ENCODE data around the gene SLC22A1.

SLC22A1 gene

GRCh38 chr6:160127270-160128124 is 5.9 kb downstream of the SLC22A1 start:
- in situ Hi-C loops (cut with HindIII; ENCODE audit: low sequenced_read_pairs) = no loop called here
- no peak overlapping the region for H3K4me3 ChIP-seq (ENCODE audit: low read depth, low read length)
- TF ChIP-seq CTCF (IDR thresholded peaks at IDR 0.05; ENCODE audit: low read depth, low read length, missing control alignments) = no peak
- no peak for DNase-seq (ENCODE audit: low read depth)

GRCh38 chr6:160128125-160128683 is 6.6 kb downstream of the SLC22A1 start:
- TF ChIP-seq CTCF (IDR thresholded peaks at IDR 0.05; ENCODE audit: low read depth, low read length, missing control alignments) = no peak
- in situ Hi-C loops (cut with HindIII; ENCODE audit: low sequenced_read_pairs) = no loop called here

GRCh38 chr6:160128879-160129516 is 7.4 kb downstream of the SLC22A1 start:
- no peak overlapping the region for H3K4me3 ChIP-seq (ENCODE audit: low read depth, low read length)
- no peak for TF ChIP-seq CTCF (IDR thresholded peaks at IDR 0.05; ENCODE audit: low read depth, low read length, missing control alignments)
- in situ Hi-C loops (cut with HindIII; ENCODE audit: low sequenced_read_pairs) = no loop called here
- no peak for DNase-seq (ENCODE audit: low read depth)

More at GRCh38 chr6:160128125-160128683, 6.6 kb downstream of the SLC22A1 start:
- no peak for DNase-seq (ENCODE audit: low read depth)
- H3K4me3 ChIP-seq (ENCODE audit: low read depth, low read length) = no peak overlapping the region

- in situ Hi-C loops (cut with HindIII; ENCODE audit: low sequenced_read_pairs) = no loop called here
- no peak for DNase-seq (ENCODE audit: low read depth)
- no peak overlapping the region for H3K4me3 ChIP-seq (ENCODE audit: low read depth, low read length)
- TF ChIP-seq CTCF (IDR thresholded peaks at IDR 0.05; ENCODE audit: low read depth, low read length, missing control alignments) = no peak
These were observed 8.4 kb downstream of the SLC22A1 start for GRCh38 chr6:160129881-160130615.

GRCh38 chr6:160130729-160131484 is 9.3 kb downstream of the SLC22A1 start:
- no peak for DNase-seq (ENCODE audit: low read depth)
- H3K4me3 ChIP-seq (ENCODE audit: low read depth, low read length) = no peak overlapping the region
- in situ Hi-C loops (cut with HindIII; ENCODE audit: low sequenced_read_pairs) = no loop called here
- TF ChIP-seq CTCF (IDR thresholded peaks at IDR 0.05; ENCODE audit: low read depth, low read length, missing control alignments) = no peak

Data from astrocyte of the cerebellum (primary cell).